Endothelial cell (in vitro differentiated cells): ENCODE results near the gene ARFGEF3. TPM values are rescaled to one million over a fixed set of nuclear protein-coding genes. Genes with fewer than 3 reads are reported as not detected.

ENCODE experiments used
- DNase-seq: peaks from one replicate; pipeline ENCODE4 v3.0.0; 2021; ENCODE audit warnings: low spot score
- H3K27ac Mint-ChIP-seq: one replicate; pipeline ENCODE4 v1.8.0; 2021; ENCODE audit warnings: mixed read lengths, inconsistent platforms; ENCODE audit not compliant: unreplicated experiment
- H3K27me3 Mint-ChIP-seq: one replicate; pipeline ENCODE4 v1.8.0; 2021; ENCODE audit warnings: mild to moderate bottlenecking, moderate library complexity, mixed read lengths, inconsistent platforms; ENCODE audit not compliant: unreplicated experiment
- H3K36me3 Mint-ChIP-seq: one replicate; pipeline ENCODE4 v1.8.0; 2021; ENCODE audit warnings: mild to moderate bottlenecking, low read depth, mixed read lengths, inconsistent platforms; ENCODE audit not compliant: unreplicated experiment
- H3K4me1 Mint-ChIP-seq: one replicate; pipeline ENCODE4 v1.8.0; 2021; ENCODE audit warnings: mild to moderate bottlenecking, mixed read lengths, inconsistent platforms; ENCODE audit not compliant: unreplicated experiment
- H3K4me3 Mint-ChIP-seq: one replicate; pipeline ENCODE4 v1.8.0; 2021; ENCODE audit warnings: mild to moderate bottlenecking, mixed read lengths, inconsistent platforms; ENCODE audit not compliant: unreplicated experiment
- H3K9me3 Mint-ChIP-seq: one replicate; pipeline ENCODE4 v1.8.0; 2021; ENCODE audit warnings: mixed read lengths, inconsistent platforms; ENCODE audit not compliant: unreplicated experiment
- CTCF ChIP-seq: fragments of 200-600 bp; sonication (generic); IDR thresholded peaks from one replicate; pipeline ENCODE4 v1.5.0; 2021; ENCODE audit warnings: antibody characterized with exemption; ENCODE audit not compliant: unreplicated experiment
- total RNA-seq: library from RNA; stranded (reverse); fragmentation: NEBNext Ultra II Directional; extraction: Animal tissue kit (Norgen Biotek cat#: 25700); gene quantifications from one replicate; pipeline ENCODE4 v1.2.1, GENCODE V29; 2021; ENCODE audit not compliant: unreplicated experiment

The ARFGEF3 gene
- total RNA-seq, 1 donor from 2014 or later, result 6.4 TPM

GRCh38 chr6:138248878-138249277 lies 87.1 kb downstream of the ARFGEF3 start:
- Mint-ChIP-seq H3K9me3 (no peaks in the 10 kb centered on the region), H3K4me3 (no peak overlapping the region), H3K27me3 (peaks cover 4% of the 10 kb centered on the region), H3K4me1 (peaks cover 6% of the 10 kb centered on the region), H3K27ac (no peak overlapping the region), H3K36me3 (no peaks in the 10 kb centered on the region)
- no peak for DNase-seq
- no peak for TF ChIP-seq CTCF

- no peak for DNase-seq
- TF ChIP-seq CTCF, result no peak
- H3K9me3 Mint-ChIP-seq, result no peaks in the 10 kb centered on the region
- no peaks in the 10 kb centered on the region for H3K36me3 Mint-ChIP-seq
- H3K4me3 Mint-ChIP-seq, result no peak overlapping the region
- H3K27ac Mint-ChIP-seq, result no peak overlapping the region
- peaks cover 4% of the 10 kb centered on the region for H3K27me3 Mint-ChIP-seq
- H3K4me1 Mint-ChIP-seq, result peaks cover 6% of the 10 kb centered on the region
Measured at GRCh38 chr6:138250053-138250452, 88.3 kb downstream of the ARFGEF3 start.

- no peak for TF ChIP-seq CTCF
- Mint-ChIP-seq H3K9me3 (no peaks in the 10 kb centered on the region), H3K27ac (no peak overlapping the region), H3K4me3 (no peak overlapping the region), H3K27me3 (peaks cover 4% of the 10 kb centered on the region), H3K36me3 (no peaks in the 10 kb centered on the region), H3K4me1 (peaks cover 6% of the 10 kb centered on the region)
- DNase-seq, result no peak
Measured at GRCh38 chr6:138250513-138251247, 88.9 kb downstream of the ARFGEF3 start.

- no peak overlapping the region for H3K4me3 Mint-ChIP-seq
- no peak overlapping the region for H3K27ac Mint-ChIP-seq
- peaks cover 8% of the 10 kb centered on the region for H3K4me1 Mint-ChIP-seq
- H3K27me3 Mint-ChIP-seq, result peaks cover 4% of the 10 kb centered on the region
- H3K9me3 Mint-ChIP-seq, result no peaks in the 10 kb centered on the region
- TF ChIP-seq CTCF, result no peak
- no peak for DNase-seq
- no peaks in the 10 kb centered on the region for H3K36me3 Mint-ChIP-seq
Measured at GRCh38 chr6:138253731-138254130, 92.0 kb downstream of the ARFGEF3 start.

GRCh38 chr6:138255443-138255842 lies 93.7 kb downstream of the ARFGEF3 start:
- Mint-ChIP-seq H3K4me1 (peaks cover 8% of the 10 kb centered on the region), H3K27me3 (peaks cover 4% of the 10 kb centered on the region), H3K27ac (no peak overlapping the region), H3K36me3 (no peaks in the 10 kb centered on the region), H3K9me3 (no peaks in the 10 kb centered on the region), H3K4me3 (no peak overlapping the region)
- no peak for TF ChIP-seq CTCF
- DNase-seq, result no peak
